K562 (cell line): ENCODE results near the gene DDX54. TPM values are rescaled to one million over a fixed set of nuclear protein-coding genes. Genes with fewer than 3 reads are reported as not detected.

Experiments used
- ASH1L ChIP-seq: fragments of 450-650 bp; IDR thresholded peaks from 2 replicates; pipeline ENCODE4 v1.6.1; 2018; ENCODE audit warnings: borderline replicate concordance, mild to moderate bottlenecking, low read depth; ENCODE audit not compliant: partially characterized antibody
- ATF1 ChIP-seq, 2 experiments: fragments of 450-650 bp in 1 of 2; IDR thresholded peaks; 2 replicates each; pipeline ENCODE4 v1.6.1; 2016; ENCODE audit warnings: missing compliant biosample characterization in 1 of 2, missing genetic modification characterization in 1 of 2
- BRD4 ChIP-seq: fragments of 200-600 bp; sonication (generic); IDR thresholded peaks from 2 replicates; pipeline ENCODE4 v1.6.1; 2017; ENCODE audit warnings: inconsistent platforms
- BRD9 ChIP-seq: fragments of 450-650 bp; IDR thresholded peaks from 2 replicates; pipeline ENCODE4 v1.6.1; 2018; ENCODE audit warnings: low read depth; ENCODE audit not compliant: partially characterized antibody
- ELF1 ChIP-seq: fragments of 200-800 bp; sonication (Bioruptor generic); IDR thresholded peaks from 2 replicates; pipeline ENCODE4 v1.6.1; 2016; ENCODE audit warnings: missing genetic modification characterization, missing compliant biosample characterization
- GTF2E2 ChIP-seq: fragments of 200-800 bp; sonication (Bioruptor generic); IDR thresholded peaks from 2 replicates; pipeline ENCODE4 v1.6.1; 2016; ENCODE audit warnings: missing genetic modification characterization, missing compliant biosample characterization
- TAF7 ChIP-seq: fragments of 450-650 bp; IDR thresholded peaks from 2 replicates; pipeline ENCODE4 v1.6.1; 2016; ENCODE audit warnings: missing genetic modification characterization, missing compliant biosample characterization
- TOE1 ChIP-seq, 2 experiments: fragments of 450-650 bp in 1 of 2; sonication (generic) in 1 of 2; formaldehyde crosslinking in 1 of 2; IDR thresholded peaks; 2 replicates each; pipeline versions ENCODE4 v1.7.1 to v1.8.0; 2016 to 2022; ENCODE audit warnings: borderline replicate concordance in 2 of 2, mild to moderate bottlenecking in 2 of 2, antibody characterized with exemption in 1 of 2, inconsistent platforms in 1 of 2, low read depth in 1 of 2, missing genetic modification reagents in 1 of 2, moderate library complexity in 1 of 2
- polyA plus RNA-seq, 8 experiments: library from polyadenylated mRNA; depleted of rRNA in 4 of 8; stranded (reverse) in 5 of 8; unstranded in 3 of 8; fragments of >200 nt; fragmentation: Nextera tagmentation in 2 of 8; fragmentation: Illumina TruSeq in 1 of 8; extraction: Ambion mirVana in 2 of 8; extraction: Trizol in 1 of 8; gene quantifications; 2 replicates each; pipeline versions ENCODE4 v1.2.1 to v1.2.3, GENCODE V29; 2011 to 2014; ENCODE audit warnings: inconsistent platforms in 1 of 8, missing spikeins in 1 of 8
- total RNA-seq, 7 experiments: library from RNA; depleted of rRNA in 6 of 7; stranded (reverse); fragments of >200 nt in 6 of 7; fragmentation: Illumina TruSeq in 2 of 7; extraction: Trizol in 2 of 7; gene quantifications; 2 replicates each; pipeline versions ENCODE4 v1.2.1 to v1.2.3, GENCODE V29; 2011 to 2021; ENCODE audit warnings: low replicate concordance in 1 of 7
- TF ChIP-seq, protein P1 (sequence below), 2 experiments: fragments of 450-650 bp in 1 of 2; sonication (generic) in 1 of 2; formaldehyde crosslinking in 1 of 2; IDR thresholded peaks; 2 replicates each; pipeline versions ENCODE4 v1.7.1 to v1.9.0; 2016 to 2022; ENCODE audit warnings: inconsistent platforms in 1 of 2, mild to moderate bottlenecking in 1 of 2, missing genetic modification reagents in 1 of 2
- TF ChIP-seq, protein P2 (sequence below): fragments of 250-450 bp; sonication (Bioruptor Pico); IDR thresholded peaks from 2 replicates; pipeline ENCODE4 v1.4.0; 2020

DDX54 gene
- total and polyA plus RNA-seq, 9 of the 15 experiments (the other 6 are each of a cell fraction or from before 2014, with no cell fraction given): 1.4 to 135 (median 51.4) TPM

DNA sequence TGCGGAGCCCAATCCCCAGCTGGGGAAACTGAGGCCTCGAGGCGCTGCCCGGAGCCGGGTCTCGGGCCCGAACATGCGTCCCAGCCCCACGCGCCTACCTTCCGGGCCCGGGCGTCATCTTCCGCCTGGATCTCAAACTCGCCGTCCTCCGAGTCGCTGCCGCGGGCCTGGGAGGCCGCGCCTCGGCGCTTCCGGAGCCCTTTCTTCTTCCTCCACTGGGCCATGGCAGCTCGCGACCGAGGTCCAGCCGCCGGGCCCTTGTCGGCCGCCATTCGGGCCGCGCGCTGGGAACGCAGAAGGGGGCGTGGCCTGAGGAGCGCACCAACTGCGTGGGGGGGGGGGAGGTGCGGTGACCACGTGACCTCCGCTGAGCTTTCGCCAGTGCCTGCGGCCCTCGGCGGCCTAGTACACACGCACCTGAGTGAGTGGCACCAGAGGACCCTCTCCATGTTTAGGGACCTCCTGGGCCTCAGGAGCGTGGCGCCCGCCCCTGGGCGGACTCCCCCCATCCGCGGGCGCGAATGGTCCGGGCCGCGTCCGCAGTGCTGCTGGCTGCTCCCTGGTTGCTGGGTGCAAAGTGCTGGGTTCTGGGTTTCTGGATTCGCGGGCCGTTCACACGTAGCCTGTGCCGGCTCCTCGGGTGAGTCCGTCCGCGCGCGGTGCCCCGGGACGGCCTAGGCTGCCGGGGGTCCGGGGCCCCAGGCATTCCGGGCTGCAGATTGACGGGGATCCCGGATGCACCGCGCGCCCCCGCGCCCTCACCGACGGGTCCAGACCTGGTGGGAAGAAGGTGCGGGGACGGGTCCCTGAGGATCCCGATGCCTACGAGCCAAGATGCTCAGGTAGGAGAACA, at the start of gene DDX54, which contains the start of gene RITA1 (continued):
- TF ChIP-seq TOE1 (IDR thresholded peaks at IDR 0.05; ENCODE audit: borderline replicate concordance) (peak; percentile 99), TOE1 (CRISPR knock-in tag; IDR thresholded peaks at IDR 0.05; ENCODE audit: borderline replicate concordance, low read depth) (no peak), ELF1 (tag) (peak; percentile 66; the same call in 1 of the 2 replicates), ATF1 (CRISPR knock-in tag; IDR thresholded peaks at IDR 0.05) (no peak), ATF1 (tag; IDR thresholded peaks at IDR 0.05) (peak; percentile 65; the same call in 1 of the 2 replicates), TAF7 (peak; percentile 94), BRD4 (peak; percentile 93), BRD9 (peak; percentile 72), GTF2E2 (peak; percentile 95), ASH1L (peak; percentile 65)
- TF ChIP-seq, protein P1, sequence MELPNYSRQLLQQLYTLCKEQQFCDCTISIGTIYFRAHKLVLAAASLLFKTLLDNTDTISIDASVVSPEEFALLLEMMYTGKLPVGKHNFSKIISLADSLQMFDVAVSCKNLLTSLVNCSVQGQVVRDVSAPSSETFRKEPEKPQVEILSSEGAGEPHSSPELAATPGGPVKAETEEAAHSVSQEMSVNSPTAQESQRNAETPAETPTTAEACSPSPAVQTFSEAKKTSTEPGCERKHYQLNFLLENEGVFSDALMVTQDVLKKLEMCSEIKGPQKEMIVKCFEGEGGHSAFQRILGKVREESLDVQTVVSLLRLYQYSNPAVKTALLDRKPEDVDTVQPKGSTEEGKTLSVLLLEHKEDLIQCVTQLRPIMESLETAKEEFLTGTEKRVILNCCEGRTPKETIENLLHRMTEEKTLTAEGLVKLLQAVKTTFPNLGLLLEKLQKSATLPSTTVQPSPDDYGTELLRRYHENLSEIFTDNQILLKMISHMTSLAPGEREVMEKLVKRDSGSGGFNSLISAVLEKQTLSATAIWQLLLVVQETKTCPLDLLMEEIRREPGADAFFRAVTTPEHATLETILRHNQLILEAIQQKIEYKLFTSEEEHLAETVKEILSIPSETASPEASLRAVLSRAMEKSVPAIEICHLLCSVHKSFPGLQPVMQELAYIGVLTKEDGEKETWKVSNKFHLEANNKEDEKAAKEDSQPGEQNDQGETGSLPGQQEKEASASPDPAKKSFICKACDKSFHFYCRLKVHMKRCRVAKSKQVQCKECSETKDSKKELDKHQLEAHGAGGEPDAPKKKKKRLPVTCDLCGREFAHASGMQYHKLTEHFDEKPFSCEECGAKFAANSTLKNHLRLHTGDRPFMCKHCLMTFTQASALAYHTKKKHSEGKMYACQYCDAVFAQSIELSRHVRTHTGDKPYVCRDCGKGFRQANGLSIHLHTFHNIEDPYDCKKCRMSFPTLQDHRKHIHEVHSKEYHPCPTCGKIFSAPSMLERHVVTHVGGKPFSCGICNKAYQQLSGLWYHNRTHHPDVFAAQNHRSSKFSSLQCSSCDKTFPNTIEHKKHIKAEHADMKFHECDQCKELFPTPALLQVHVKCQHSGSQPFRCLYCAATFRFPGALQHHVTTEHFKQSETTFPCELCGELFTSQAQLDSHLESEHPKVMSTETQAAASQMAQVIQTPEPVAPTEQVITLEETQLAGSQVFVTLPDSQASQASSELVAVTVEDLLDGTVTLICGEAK (IDR thresholded peaks at IDR 0.05): no peak
- TF ChIP-seq, protein P1 (CRISPR knock-in tag; IDR thresholded peaks at IDR 0.05): no peak
- TF ChIP-seq, protein P2, sequence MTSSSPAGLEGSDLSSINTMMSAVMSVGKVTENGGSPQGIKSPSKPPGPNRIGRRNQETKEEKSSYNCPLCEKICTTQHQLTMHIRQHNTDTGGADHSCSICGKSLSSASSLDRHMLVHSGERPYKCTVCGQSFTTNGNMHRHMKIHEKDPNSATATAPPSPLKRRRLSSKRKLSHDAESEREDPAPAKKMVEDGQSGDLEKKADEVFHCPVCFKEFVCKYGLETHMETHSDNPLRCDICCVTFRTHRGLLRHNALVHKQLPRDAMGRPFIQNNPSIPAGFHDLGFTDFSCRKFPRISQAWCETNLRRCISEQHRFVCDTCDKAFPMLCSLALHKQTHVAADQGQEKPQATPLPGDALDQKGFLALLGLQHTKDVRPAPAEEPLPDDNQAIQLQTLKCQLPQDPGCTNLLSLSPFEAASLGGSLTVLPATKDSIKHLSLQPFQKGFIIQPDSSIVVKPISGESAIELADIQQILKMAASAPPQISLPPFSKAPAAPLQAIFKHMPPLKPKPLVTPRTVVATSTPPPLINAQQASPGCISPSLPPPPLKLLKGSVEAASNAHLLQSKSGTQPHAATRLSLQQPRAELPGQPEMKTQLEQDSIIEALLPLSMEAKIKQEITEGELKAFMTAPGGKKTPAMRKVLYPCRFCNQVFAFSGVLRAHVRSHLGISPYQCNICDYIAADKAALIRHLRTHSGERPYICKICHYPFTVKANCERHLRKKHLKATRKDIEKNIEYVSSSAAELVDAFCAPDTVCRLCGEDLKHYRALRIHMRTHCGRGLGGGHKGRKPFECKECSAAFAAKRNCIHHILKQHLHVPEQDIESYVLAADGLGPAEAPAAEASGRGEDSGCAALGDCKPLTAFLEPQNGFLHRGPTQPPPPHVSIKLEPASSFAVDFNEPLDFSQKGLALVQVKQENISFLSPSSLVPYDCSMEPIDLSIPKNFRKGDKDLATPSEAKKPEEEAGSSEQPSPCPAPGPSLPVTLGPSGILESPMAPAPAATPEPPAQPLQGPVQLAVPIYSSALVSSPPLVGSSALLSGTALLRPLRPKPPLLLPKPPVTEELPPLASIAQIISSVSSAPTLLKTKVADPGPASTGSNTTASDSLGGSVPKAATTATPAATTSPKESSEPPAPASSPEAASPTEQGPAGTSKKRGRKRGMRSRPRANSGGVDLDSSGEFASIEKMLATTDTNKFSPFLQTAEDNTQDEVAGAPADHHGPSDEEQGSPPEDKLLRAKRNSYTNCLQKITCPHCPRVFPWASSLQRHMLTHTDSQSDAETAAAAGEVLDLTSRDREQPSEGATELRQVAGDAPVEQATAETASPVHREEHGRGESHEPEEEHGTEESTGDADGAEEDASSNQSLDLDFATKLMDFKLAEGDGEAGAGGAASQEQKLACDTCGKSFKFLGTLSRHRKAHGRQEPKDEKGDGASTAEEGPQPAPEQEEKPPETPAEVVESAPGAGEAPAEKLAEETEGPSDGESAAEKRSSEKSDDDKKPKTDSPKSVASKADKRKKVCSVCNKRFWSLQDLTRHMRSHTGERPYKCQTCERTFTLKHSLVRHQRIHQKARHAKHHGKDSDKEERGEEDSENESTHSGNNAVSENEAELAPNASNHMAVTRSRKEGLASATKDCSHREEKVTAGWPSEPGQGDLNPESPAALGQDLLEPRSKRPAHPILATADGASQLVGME (CRISPR knock-in tag): no peak
